GM23338 (cell line): ENCODE measurements around the gene NOL9. TPM values are rescaled to one million over a fixed set of nuclear protein-coding genes. Genes with fewer than 3 reads are reported as not detected.

Experiments
- STAT1 ChIP-seq: IDR thresholded peaks from one replicate; pipeline ENCODE4 v1.6.1; 2016; ENCODE audit warnings: antibody characterized with exemption; ENCODE audit not compliant: unreplicated experiment
- polyA plus RNA-seq: library from polyadenylated mRNA; unstranded; fragments of >200 nt; fragmentation: Nextera tagmentation; extraction: Ambion mirVana; gene quantifications from 2 replicates; pipeline ENCODE4 v1.2.1, GENCODE V29; 2016
- small RNA-seq: library from RNA; depleted of rRNA; stranded (forward); fragments of <200 nt; gene quantifications from one replicate; pipeline ENCODE3, GENCODE V24; 2014; ENCODE audit warnings: low replicate concordance
- total RNA-seq: library from RNA; depleted of rRNA; stranded (reverse); fragments of >200 nt; shearing (Covaris generic); gene quantifications from 2 replicates; pipeline ENCODE4 v1.2.3, GENCODE V29; 2014; rRNA removed
- TF ChIP-seq, protein P1 (sequence below): IDR thresholded peaks from one replicate; pipeline ENCODE4 v1.6.1; 2018; ENCODE audit warnings: antibody characterized with exemption; ENCODE audit not compliant: unreplicated experiment

NOL9 gene
- total and polyA plus RNA-seq, 2 experiments from 2014 or later, result 13.2 to 48.5 TPM

- TF ChIP-seq, protein P1, sequence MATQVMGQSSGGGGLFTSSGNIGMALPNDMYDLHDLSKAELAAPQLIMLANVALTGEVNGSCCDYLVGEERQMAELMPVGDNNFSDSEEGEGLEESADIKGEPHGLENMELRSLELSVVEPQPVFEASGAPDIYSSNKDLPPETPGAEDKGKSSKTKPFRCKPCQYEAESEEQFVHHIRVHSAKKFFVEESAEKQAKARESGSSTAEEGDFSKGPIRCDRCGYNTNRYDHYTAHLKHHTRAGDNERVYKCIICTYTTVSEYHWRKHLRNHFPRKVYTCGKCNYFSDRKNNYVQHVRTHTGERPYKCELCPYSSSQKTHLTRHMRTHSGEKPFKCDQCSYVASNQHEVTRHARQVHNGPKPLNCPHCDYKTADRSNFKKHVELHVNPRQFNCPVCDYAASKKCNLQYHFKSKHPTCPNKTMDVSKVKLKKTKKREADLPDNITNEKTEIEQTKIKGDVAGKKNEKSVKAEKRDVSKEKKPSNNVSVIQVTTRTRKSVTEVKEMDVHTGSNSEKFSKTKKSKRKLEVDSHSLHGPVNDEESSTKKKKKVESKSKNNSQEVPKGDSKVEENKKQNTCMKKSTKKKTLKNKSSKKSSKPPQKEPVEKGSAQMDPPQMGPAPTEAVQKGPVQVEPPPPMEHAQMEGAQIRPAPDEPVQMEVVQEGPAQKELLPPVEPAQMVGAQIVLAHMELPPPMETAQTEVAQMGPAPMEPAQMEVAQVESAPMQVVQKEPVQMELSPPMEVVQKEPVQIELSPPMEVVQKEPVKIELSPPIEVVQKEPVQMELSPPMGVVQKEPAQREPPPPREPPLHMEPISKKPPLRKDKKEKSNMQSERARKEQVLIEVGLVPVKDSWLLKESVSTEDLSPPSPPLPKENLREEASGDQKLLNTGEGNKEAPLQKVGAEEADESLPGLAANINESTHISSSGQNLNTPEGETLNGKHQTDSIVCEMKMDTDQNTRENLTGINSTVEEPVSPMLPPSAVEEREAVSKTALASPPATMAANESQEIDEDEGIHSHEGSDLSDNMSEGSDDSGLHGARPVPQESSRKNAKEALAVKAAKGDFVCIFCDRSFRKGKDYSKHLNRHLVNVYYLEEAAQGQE, result no peak
- no peak for TF ChIP-seq STAT1
Observed at GRCh38 chr1:6471970-6472368, 82.3 kb downstream of the NOL9 start (continued).

Small RNA genes within 50 kb of the gene (small RNA-seq; reads per million reads assigned to genes)
- gene RNU6-731P, result not detected

Other genes with a start within 250 kb of the NOL9 start
- 167 and 172 TPM in 2 replicates for gene ACOT7, start 160.7 kb downstream of the NOL9 start, total RNA-seq
- gene ACOT7, start 160.7 kb downstream of the NOL9 start, polyA plus RNA-seq, result 169 TPM in 2 replicates
- 1.2 and 1.6 TPM in 2 replicates for gene HES2, start 134.6 kb downstream of the NOL9 start, total RNA-seq
- 1.1 and 2.1 TPM in 2 replicates for gene HES2, start 134.6 kb downstream of the NOL9 start, polyA plus RNA-seq
- gene ESPN, start 129.7 kb downstream of the NOL9 start, total RNA-seq, result 12.7 and 13.6 TPM in 2 replicates
- 12.2 and 13.5 TPM in 2 replicates for gene ESPN, start 129.7 kb downstream of the NOL9 start, polyA plus RNA-seq
- gene TNFRSF25, start 88.3 kb downstream of the NOL9 start, total RNA-seq, result 25.3 and 26.3 TPM in 2 replicates
- gene TNFRSF25, start 88.3 kb downstream of the NOL9 start, polyA plus RNA-seq, result 13.6 and 15.2 TPM in 2 replicates
- gene PLEKHG5, start 62.8 kb downstream of the NOL9 start, total RNA-seq, result 25.8 and 26.4 TPM in 2 replicates
- 9.0 and 10.2 TPM in 2 replicates for gene PLEKHG5, start 62.8 kb downstream of the NOL9 start, polyA plus RNA-seq
- gene TAS1R1, start 794 bp upstream of the NOL9 start, total RNA-seq, result not detected in 2 replicates
- 0.19 TPM in 1 of 2 replicates, not detected in the other for gene TAS1R1, start 794 bp upstream of the NOL9 start, polyA plus RNA-seq
- gene ZBTB48, start 25.5 kb upstream of the NOL9 start, total RNA-seq, result 21.0 and 25.5 TPM in 2 replicates
- 17.3 and 18.0 TPM in 2 replicates for gene ZBTB48, start 25.5 kb upstream of the NOL9 start, polyA plus RNA-seq
- 31.1 and 35.9 TPM in 2 replicates for gene KLHL21, start 48.4 kb upstream of the NOL9 start, total RNA-seq
- 7.3 and 7.8 TPM in 2 replicates for gene KLHL21, start 48.4 kb upstream of the NOL9 start, polyA plus RNA-seq
- gene PHF13, start 59.2 kb upstream of the NOL9 start, total RNA-seq, result 33.2 and 37.1 TPM in 2 replicates
- gene PHF13, start 59.2 kb upstream of the NOL9 start, polyA plus RNA-seq, result 10.4 and 12.1 TPM in 2 replicates
- 15.1 and 18.6 TPM in 2 replicates for gene THAP3, start 70.4 kb upstream of the NOL9 start, total RNA-seq
- 20.9 and 23.8 TPM in 2 replicates for gene THAP3, start 70.4 kb upstream of the NOL9 start, polyA plus RNA-seq
- gene DNAJC11, start 147.3 kb upstream of the NOL9 start, total RNA-seq, result 67.2 and 69.8 TPM in 2 replicates
- 48.4 and 51.7 TPM in 2 replicates for gene DNAJC11, start 147.3 kb upstream of the NOL9 start, polyA plus RNA-seq
- gene CAMTA1, start 230.9 kb upstream of the NOL9 start, total RNA-seq, result 115 and 119 TPM in 2 replicates
- gene CAMTA1, start 230.9 kb upstream of the NOL9 start, polyA plus RNA-seq, result 519 and 580 TPM in 2 replicates